IPS-NIHi7 (cell line): ENCODE measurements around the gene SPACA6.
"Not testable (repeated sequence)": the region's sequence is repeated elsewhere in the genome, so short reads cannot be mapped to it uniquely, and the experiment has no call there.

Source experiments
- DNase-seq: peaks from one replicate; pipeline ENCODE4 v3.0.0; 2012; ENCODE audit warnings: mixed read lengths; ENCODE audit errors: extremely low spot score

Gene SPACA6

GRCh38 chr19:51733742-51734522 is 40.8 kb downstream of the SPACA6 start:
- no peak for DNase-seq

GRCh38 chr19:51735759-51736449 is 42.8 kb downstream of the SPACA6 start:
- DNase-seq = no peak

GRCh38 chr19:51737389-51737788 is 44.3 kb downstream of the SPACA6 start:
- no peak for DNase-seq

- no peak for DNase-seq
These were observed 44.8 kb downstream of the SPACA6 start for GRCh38 chr19:51737924-51738323.

GRCh38 chr19:51738523-51738922 is 45.4 kb downstream of the SPACA6 start:
- DNase-seq = not testable (repeated sequence)

- DNase-seq = no peak
These were observed 46.5 kb downstream of the SPACA6 start for GRCh38 chr19:51739466-51740213.

- no peak for DNase-seq
These were observed 47.2 kb downstream of the SPACA6 start for GRCh38 chr19:51740356-51740755.

GRCh38 chr19:51742789-51743188 is 49.7 kb downstream of the SPACA6 start:
- no peak for DNase-seq

- DNase-seq = no peak
These were observed 50.3 kb downstream of the SPACA6 start for GRCh38 chr19:51743405-51743804.

GRCh38 chr19:51746731-51747130 is 53.6 kb downstream of the SPACA6 start:
- DNase-seq = no peak

- no peak for DNase-seq
These were observed 56.8 kb downstream of the SPACA6 start for GRCh38 chr19:51749979-51750378.

- no peak for DNase-seq
These were observed 57.4 kb downstream of the SPACA6 start for GRCh38 chr19:51750400-51751094.

- no peak for DNase-seq
These were observed 58.5 kb downstream of the SPACA6 start, which contains the start of gene FPR1 for GRCh38 chr19:51751655-51752054. Gene FPR1, minus strand, starts transcription at chr19:51751878. Its CDS starts 4,884 bp downstream, at chr19:51746994.

GRCh38 chr19:51754109-51754508 is 61.0 kb downstream of the SPACA6 start:
- no peak for DNase-seq

- DNase-seq = no peak
These were observed 61.6 kb downstream of the SPACA6 start for GRCh38 chr19:51754770-51755169.
